ENCODE data around the gene ITGA2B. TPM values are rescaled to one million over a fixed set of nuclear protein-coding genes. Genes with fewer than 3 reads are reported as not detected.
A peak's percentile ranks its signal among the peaks of the same experiment; 100 is the strongest.

Gene ITGA2B
- total and polyA plus RNA-seq, 2 of the 13 experiments (the other 11 are each of a cell fraction or from before 2014, with no cell fraction given), result 0.38 to 1.1 TPM

DNA sequence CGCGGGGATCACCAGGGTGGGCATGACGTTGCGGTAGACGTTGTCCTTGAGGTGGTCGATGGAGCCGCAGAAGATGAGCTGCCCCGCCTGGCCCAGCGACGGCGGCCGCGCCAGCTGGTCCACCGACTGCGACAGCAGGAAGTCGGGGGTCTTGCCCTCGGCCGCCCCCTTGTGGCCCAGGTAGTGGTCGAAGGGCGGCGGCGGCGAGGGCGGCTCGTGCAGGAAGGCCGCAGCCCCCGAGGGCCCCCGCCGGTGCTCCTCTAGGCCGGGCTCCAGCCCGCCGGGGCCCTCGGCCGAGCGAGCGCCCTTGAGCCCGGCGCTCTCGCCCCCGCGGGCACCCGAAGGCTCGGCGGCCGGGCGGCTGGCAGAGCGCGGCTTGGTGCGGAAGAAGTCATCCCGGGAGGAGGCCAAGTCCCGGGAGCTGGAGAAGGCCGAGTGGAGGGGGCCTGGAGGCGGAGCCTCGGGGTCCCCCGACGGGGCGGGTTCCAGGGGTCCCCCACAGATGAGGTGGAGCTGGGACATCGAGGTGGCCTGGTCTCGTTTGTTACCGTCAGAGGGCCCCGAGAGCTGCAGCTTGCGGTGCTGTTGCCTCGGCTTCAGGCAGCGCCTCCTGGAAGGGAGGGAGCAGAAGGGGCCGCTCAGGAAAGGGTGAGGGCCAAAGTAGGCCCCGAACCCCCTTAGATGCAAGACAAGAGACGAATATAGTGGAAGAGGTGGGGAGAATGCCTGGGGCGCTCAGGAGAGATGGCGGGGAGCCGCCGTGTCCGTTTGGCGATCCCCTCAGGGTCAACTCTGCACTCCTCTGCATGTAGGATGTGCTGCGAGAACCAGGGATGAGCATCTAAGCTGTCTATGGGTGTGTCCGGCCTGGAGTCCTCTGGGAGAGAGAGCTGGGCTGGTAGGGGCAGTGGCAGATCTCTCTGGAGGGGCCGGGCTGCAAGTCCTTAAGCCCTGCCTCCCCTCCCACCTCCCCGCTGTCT, 34.6 kb downstream of the ITGA2B start (continued):
- TF ChIP-seq ZNF10 (CRISPR knock-in tag; IDR thresholded peaks at IDR 0.05; ENCODE audit: borderline replicate concordance, low read depth), result no peak
- TF ChIP-seq, protein P1, sequence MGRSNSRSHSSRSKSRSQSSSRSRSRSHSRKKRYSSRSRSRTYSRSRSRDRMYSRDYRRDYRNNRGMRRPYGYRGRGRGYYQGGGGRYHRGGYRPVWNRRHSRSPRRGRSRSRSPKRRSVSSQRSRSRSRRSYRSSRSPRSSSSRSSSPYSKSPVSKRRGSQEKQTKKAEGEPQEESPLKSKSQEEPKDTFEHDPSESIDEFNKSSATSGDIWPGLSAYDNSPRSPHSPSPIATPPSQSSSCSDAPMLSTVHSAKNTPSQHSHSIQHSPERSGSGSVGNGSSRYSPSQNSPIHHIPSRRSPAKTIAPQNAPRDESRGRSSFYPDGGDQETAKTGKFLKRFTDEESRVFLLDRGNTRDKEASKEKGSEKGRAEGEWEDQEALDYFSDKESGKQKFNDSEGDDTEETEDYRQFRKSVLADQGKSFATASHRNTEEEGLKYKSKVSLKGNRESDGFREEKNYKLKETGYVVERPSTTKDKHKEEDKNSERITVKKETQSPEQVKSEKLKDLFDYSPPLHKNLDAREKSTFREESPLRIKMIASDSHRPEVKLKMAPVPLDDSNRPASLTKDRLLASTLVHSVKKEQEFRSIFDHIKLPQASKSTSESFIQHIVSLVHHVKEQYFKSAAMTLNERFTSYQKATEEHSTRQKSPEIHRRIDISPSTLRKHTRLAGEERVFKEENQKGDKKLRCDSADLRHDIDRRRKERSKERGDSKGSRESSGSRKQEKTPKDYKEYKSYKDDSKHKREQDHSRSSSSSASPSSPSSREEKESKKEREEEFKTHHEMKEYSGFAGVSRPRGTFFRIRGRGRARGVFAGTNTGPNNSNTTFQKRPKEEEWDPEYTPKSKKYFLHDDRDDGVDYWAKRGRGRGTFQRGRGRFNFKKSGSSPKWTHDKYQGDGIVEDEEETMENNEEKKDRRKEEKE (IDR thresholded peaks at IDR 0.05), result no peak
- TF ChIP-seq, protein P2, sequence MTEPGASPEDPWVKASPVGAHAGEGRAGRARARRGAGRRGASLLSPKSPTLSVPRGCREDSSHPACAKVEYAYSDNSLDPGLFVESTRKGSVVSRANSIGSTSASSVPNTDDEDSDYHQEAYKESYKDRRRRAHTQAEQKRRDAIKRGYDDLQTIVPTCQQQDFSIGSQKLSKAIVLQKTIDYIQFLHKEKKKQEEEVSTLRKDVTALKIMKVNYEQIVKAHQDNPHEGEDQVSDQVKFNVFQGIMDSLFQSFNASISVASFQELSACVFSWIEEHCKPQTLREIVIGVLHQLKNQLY (CRISPR knock-in tag; IDR thresholded peaks at IDR 0.05), result no peak
- TF ChIP-seq TBP (CRISPR knock-in tag; IDR thresholded peaks at IDR 0.05), result no peak
- TF ChIP-seq FOSL2 (CRISPR knock-in tag; IDR thresholded peaks at IDR 0.05), result no peak
- TF ChIP-seq SP1 (IDR thresholded peaks at IDR 0.05), result no peak
- TF ChIP-seq SP1 (CRISPR knock-in tag; IDR thresholded peaks at IDR 0.05), result no peak
- peak; percentile 13; the same call in 1 of the 2 replicates for TF ChIP-seq ZNF605 (CRISPR knock-in tag; IDR thresholded peaks at IDR 0.05)
- no peak; a peak in 1 of 4 replicates for TF ChIP-seq KLF16 (CRISPR knock-in tag; IDR thresholded peaks at IDR 0.05)
- TF ChIP-seq, protein P3, sequence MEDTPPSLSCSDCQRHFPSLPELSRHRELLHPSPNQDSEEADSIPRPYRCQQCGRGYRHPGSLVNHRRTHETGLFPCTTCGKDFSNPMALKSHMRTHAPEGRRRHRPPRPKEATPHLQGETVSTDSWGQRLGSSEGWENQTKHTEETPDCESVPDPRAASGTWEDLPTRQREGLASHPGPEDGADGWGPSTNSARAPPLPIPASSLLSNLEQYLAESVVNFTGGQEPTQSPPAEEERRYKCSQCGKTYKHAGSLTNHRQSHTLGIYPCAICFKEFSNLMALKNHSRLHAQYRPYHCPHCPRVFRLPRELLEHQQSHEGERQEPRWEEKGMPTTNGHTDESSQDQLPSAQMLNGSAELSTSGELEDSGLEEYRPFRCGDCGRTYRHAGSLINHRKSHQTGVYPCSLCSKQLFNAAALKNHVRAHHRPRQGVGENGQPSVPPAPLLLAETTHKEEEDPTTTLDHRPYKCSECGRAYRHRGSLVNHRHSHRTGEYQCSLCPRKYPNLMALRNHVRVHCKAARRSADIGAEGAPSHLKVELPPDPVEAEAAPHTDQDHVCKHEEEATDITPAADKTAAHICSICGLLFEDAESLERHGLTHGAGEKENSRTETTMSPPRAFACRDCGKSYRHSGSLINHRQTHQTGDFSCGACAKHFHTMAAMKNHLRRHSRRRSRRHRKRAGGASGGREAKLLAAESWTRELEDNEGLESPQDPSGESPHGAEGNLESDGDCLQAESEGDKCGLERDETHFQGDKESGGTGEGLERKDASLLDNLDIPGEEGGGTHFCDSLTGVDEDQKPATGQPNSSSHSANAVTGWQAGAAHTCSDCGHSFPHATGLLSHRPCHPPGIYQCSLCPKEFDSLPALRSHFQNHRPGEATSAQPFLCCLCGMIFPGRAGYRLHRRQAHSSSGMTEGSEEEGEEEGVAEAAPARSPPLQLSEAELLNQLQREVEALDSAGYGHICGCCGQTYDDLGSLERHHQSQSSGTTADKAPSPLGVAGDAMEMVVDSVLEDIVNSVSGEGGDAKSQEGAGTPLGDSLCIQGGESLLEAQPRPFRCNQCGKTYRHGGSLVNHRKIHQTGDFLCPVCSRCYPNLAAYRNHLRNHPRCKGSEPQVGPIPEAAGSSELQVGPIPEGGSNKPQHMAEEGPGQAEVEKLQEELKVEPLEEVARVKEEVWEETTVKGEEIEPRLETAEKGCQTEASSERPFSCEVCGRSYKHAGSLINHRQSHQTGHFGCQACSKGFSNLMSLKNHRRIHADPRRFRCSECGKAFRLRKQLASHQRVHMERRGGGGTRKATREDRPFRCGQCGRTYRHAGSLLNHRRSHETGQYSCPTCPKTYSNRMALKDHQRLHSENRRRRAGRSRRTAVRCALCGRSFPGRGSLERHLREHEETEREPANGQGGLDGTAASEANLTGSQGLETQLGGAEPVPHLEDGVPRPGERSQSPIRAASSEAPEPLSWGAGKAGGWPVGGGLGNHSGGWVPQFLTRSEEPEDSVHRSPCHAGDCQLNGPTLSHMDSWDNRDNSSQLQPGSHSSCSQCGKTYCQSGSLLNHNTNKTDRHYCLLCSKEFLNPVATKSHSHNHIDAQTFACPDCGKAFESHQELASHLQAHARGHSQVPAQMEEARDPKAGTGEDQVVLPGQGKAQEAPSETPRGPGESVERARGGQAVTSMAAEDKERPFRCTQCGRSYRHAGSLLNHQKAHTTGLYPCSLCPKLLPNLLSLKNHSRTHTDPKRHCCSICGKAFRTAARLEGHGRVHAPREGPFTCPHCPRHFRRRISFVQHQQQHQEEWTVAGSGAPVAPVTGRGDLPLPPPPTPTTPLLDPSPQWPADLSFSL (CRISPR knock-in tag; IDR thresholded peaks at IDR 0.05), result no peak
- no peak for TF ChIP-seq MYNN (CRISPR knock-in tag; IDR thresholded peaks at IDR 0.05; ENCODE audit: low read depth)
- TF ChIP-seq, protein P4, sequence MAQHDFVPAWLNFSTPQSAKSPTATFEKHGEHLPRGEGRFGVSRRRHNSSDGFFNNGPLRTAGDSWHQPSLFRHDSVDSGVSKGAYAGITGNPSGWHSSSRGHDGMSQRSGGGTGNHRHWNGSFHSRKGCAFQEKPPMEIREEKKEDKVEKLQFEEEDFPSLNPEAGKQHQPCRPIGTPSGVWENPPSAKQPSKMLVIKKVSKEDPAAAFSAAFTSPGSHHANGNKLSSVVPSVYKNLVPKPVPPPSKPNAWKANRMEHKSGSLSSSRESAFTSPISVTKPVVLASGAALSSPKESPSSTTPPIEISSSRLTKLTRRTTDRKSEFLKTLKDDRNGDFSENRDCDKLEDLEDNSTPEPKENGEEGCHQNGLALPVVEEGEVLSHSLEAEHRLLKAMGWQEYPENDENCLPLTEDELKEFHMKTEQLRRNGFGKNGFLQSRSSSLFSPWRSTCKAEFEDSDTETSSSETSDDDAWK (CRISPR knock-in tag; IDR thresholded peaks at IDR 0.05), result no peak
